Measurements from ENCODE around the gene PTCH2.

Gene PTCH2

GRCh38 chr1:44857446-44857845 is 14.4 kb upstream of the PTCH2 start:
- Histone ChIP-seq H2BK5ac (ENCODE audit: low read length) (no peak overlapping the region), H3K4ac (ENCODE audit: low read length) (no peak overlapping the region), H2AFZ (ENCODE audit: low read length) (no peak overlapping the region), H3K4me1 (ENCODE audit: control insufficient read depth in 2 of 2, insufficient read depth in 1 of 2, low read depth in 1 of 2, low read length in 2 of 2) (no peaks in the 10 kb centered on the region), H2AK5ac (ENCODE audit: low read depth, low read length) (no peak overlapping the region), H3K27me3 (ENCODE audit: control insufficient read depth in 3 of 3, insufficient read depth in 3 of 3, low read depth in 1 of 3, low read length in 3 of 3) (no peaks in the 10 kb centered on the region), H2BK120ac (ENCODE audit: low read depth, low read length) (no peak overlapping the region), H3K4me3 (ENCODE audit: low read length in 2 of 2) (no peak overlapping the region), H2BK12ac (ENCODE audit: low read length) (no peak overlapping the region), H3K18ac (ENCODE audit: low read length) (no peak overlapping the region), H4K91ac (ENCODE audit: low read depth, low read length, poor library complexity) (no peak overlapping the region), H4K8ac (ENCODE audit: low read depth, low read length) (no peak overlapping the region), H3K27ac (replicated peaks; ENCODE audit: low read length) (no peak overlapping the region), H3K14ac (ENCODE audit: low read length) (no peak overlapping the region), H3K36me3 (replicated peaks in 1 of 2; ENCODE audit: control insufficient read depth in 2 of 2, insufficient read depth in 2 of 2, low read length in 2 of 2) (peaks cover 0 to 18% of the 10 kb centered on the region in 2 donors), H3K79me1 (ENCODE audit: low read depth, low read length) (no peaks in the 10 kb centered on the region), H2BK15ac (ENCODE audit: low read length) (no peak overlapping the region), H3K9me3 (replicated peaks in 1 of 2; ENCODE audit: control insufficient read depth in 2 of 2, insufficient read depth in 1 of 2, low read depth in 1 of 2, low read length in 2 of 2) (no peaks in the 10 kb centered on the region), H3K9ac (ENCODE audit: low read depth, low read length, poor library complexity) (no peak overlapping the region), H3K4me2 (ENCODE audit: insufficient read depth, low read length, poor library complexity, severe bottlenecking) (no peak overlapping the region), H3K23ac (ENCODE audit: low read depth, low read length, poor library complexity) (no peak overlapping the region)
- no CpG with 5 or more reads among the region's 7 CpGs for WGBS, 2 donors (ENCODE audit: extremely low coverage in 2 of 2, insufficient read length in 2 of 2, insufficient replicate concordance in 1 of 2)
- DNase-seq (ENCODE audit: low spot score) = no peak

GRCh38 chr1:44855742-44856141 is 12.7 kb upstream of the PTCH2 start:
- no peak overlapping the region for H2AK5ac ChIP-seq (ENCODE audit: low read depth, low read length)
- no peak overlapping the region for H2BK120ac ChIP-seq (ENCODE audit: low read depth, low read length)
- H3K4ac ChIP-seq (ENCODE audit: low read length) = no peak overlapping the region
- no peak overlapping the region for H2BK15ac ChIP-seq (ENCODE audit: low read length)
- no peaks in the 10 kb centered on the region for H3K9me3 ChIP-seq (replicated peaks in 1 of 2; ENCODE audit: control insufficient read depth in 2 of 2, insufficient read depth in 1 of 2, low read depth in 1 of 2, low read length in 2 of 2)
- no peak overlapping the region for H4K91ac ChIP-seq (ENCODE audit: low read depth, low read length, poor library complexity)
- H3K4me3 ChIP-seq (ENCODE audit: low read length in 2 of 2) = no peak overlapping the region
- no peak overlapping the region for H2BK5ac ChIP-seq (ENCODE audit: low read length)
- H3K18ac ChIP-seq (ENCODE audit: low read length) = no peak overlapping the region
- H4K8ac ChIP-seq (ENCODE audit: low read depth, low read length) = no peak overlapping the region
- H3K79me1 ChIP-seq (ENCODE audit: low read depth, low read length) = no peaks in the 10 kb centered on the region
- no CpG with 5 or more reads among the region's 7 CpGs for WGBS, 2 donors (ENCODE audit: extremely low coverage in 2 of 2, insufficient read length in 2 of 2, insufficient replicate concordance in 1 of 2)
- no peak for DNase-seq (ENCODE audit: low spot score)
- H2BK12ac ChIP-seq (ENCODE audit: low read length) = no peak overlapping the region
- H3K23ac ChIP-seq (ENCODE audit: low read depth, low read length, poor library complexity) = no peak overlapping the region
- no peak overlapping the region for H3K14ac ChIP-seq (ENCODE audit: low read length)
- no peak overlapping the region for H2AFZ ChIP-seq (ENCODE audit: low read length)
- H3K9ac ChIP-seq (ENCODE audit: low read depth, low read length, poor library complexity) = no peak overlapping the region
- H3K4me1 ChIP-seq (ENCODE audit: control insufficient read depth in 2 of 2, insufficient read depth in 1 of 2, low read depth in 1 of 2, low read length in 2 of 2) = no peaks in the 10 kb centered on the region
- H3K4me2 ChIP-seq (ENCODE audit: insufficient read depth, low read length, poor library complexity, severe bottlenecking) = no peak overlapping the region
- H3K27ac ChIP-seq (replicated peaks; ENCODE audit: low read length) = no peak overlapping the region
- H3K27me3 ChIP-seq (ENCODE audit: control insufficient read depth in 3 of 3, insufficient read depth in 3 of 3, low read depth in 1 of 3, low read length in 3 of 3) = no peaks in the 10 kb centered on the region
- peaks cover 0 to 14% of the 10 kb centered on the region in 2 donors for H3K36me3 ChIP-seq (replicated peaks in 1 of 2; ENCODE audit: control insufficient read depth in 2 of 2, insufficient read depth in 2 of 2, low read length in 2 of 2)

- WGBS, 2 donors (ENCODE audit: extremely low coverage in 2 of 2, insufficient read length in 2 of 2, insufficient replicate concordance in 1 of 2) = no CpG with 5 or more reads among the region's 1 CpG
These were observed 11.9 kb upstream of the PTCH2 start for GRCh38 chr1:44854970-44855369.

GRCh38 chr1:44853201-44853600 is 10.1 kb upstream of the PTCH2 start:
- H3K23ac ChIP-seq (ENCODE audit: low read depth, low read length, poor library complexity) = no peak overlapping the region
- no peak overlapping the region for H2AFZ ChIP-seq (ENCODE audit: low read length)
- H2BK15ac ChIP-seq (ENCODE audit: low read length) = no peak overlapping the region
- peaks cover 0 to 14% of the 10 kb centered on the region in 2 donors for H3K36me3 ChIP-seq (replicated peaks in 1 of 2; ENCODE audit: control insufficient read depth in 2 of 2, insufficient read depth in 2 of 2, low read length in 2 of 2)
- no peak overlapping the region for H3K4me3 ChIP-seq (ENCODE audit: low read length in 2 of 2)
- no peak overlapping the region for H3K14ac ChIP-seq (ENCODE audit: low read length)
- DNase-seq (ENCODE audit: low spot score) = no peak
- no peak overlapping the region for H4K8ac ChIP-seq (ENCODE audit: low read depth, low read length)
- H3K4ac ChIP-seq (ENCODE audit: low read length) = no peak overlapping the region
- no CpG with 5 or more reads among the region's 6 CpGs for WGBS, 2 donors (ENCODE audit: extremely low coverage in 2 of 2, insufficient read length in 2 of 2, insufficient replicate concordance in 1 of 2)
- H4K91ac ChIP-seq (ENCODE audit: low read depth, low read length, poor library complexity) = no peak overlapping the region
- no peak overlapping the region for H2AK5ac ChIP-seq (ENCODE audit: low read depth, low read length)
- no peaks in the 10 kb centered on the region for H3K79me1 ChIP-seq (ENCODE audit: low read depth, low read length)
- H3K27ac ChIP-seq (replicated peaks; ENCODE audit: low read length) = no peak overlapping the region
- H3K9me3 ChIP-seq (replicated peaks in 1 of 2; ENCODE audit: control insufficient read depth in 2 of 2, insufficient read depth in 1 of 2, low read depth in 1 of 2, low read length in 2 of 2) = no peaks in the 10 kb centered on the region
- no peak overlapping the region for H2BK12ac ChIP-seq (ENCODE audit: low read length)
- H2BK120ac ChIP-seq (ENCODE audit: low read depth, low read length) = no peak overlapping the region
- H3K18ac ChIP-seq (ENCODE audit: low read length) = no peak overlapping the region
- no peak overlapping the region for H2BK5ac ChIP-seq (ENCODE audit: low read length)
- H3K27me3 ChIP-seq (ENCODE audit: control insufficient read depth in 3 of 3, insufficient read depth in 3 of 3, low read depth in 1 of 3, low read length in 3 of 3) = no peaks in the 10 kb centered on the region
- H3K4me2 ChIP-seq (ENCODE audit: insufficient read depth, low read length, poor library complexity, severe bottlenecking) = no peak overlapping the region
- H3K4me1 ChIP-seq (ENCODE audit: control insufficient read depth in 2 of 2, insufficient read depth in 1 of 2, low read depth in 1 of 2, low read length in 2 of 2) = peaks cover 0 to 7% of the 10 kb centered on the region in 2 donors
- H3K9ac ChIP-seq (ENCODE audit: low read depth, low read length, poor library complexity) = no peak overlapping the region

More at GRCh38 chr1:44854970-44855369, 11.9 kb upstream of the PTCH2 start:
- Histone ChIP-seq H3K27me3 (ENCODE audit: control insufficient read depth in 3 of 3, insufficient read depth in 3 of 3, low read depth in 1 of 3, low read length in 3 of 3) (no peaks in the 10 kb centered on the region), H2AK5ac (ENCODE audit: low read depth, low read length) (no peak overlapping the region), H3K4me3 (ENCODE audit: low read length in 2 of 2) (no peak overlapping the region), H2BK120ac (ENCODE audit: low read depth, low read length) (no peak overlapping the region), H2BK12ac (ENCODE audit: low read length) (no peak overlapping the region), H3K4me1 (ENCODE audit: control insufficient read depth in 2 of 2, insufficient read depth in 1 of 2, low read depth in 1 of 2, low read length in 2 of 2) (no peaks in the 10 kb centered on the region), H3K14ac (ENCODE audit: low read length) (no peak overlapping the region), H2BK15ac (ENCODE audit: low read length) (no peak overlapping the region), H3K9ac (ENCODE audit: low read depth, low read length, poor library complexity) (no peak overlapping the region), H3K4ac (ENCODE audit: low read length) (no peak overlapping the region), H3K36me3 (replicated peaks in 1 of 2; ENCODE audit: control insufficient read depth in 2 of 2, insufficient read depth in 2 of 2, low read length in 2 of 2) (peaks cover 0 to 14% of the 10 kb centered on the region in 2 donors), H3K9me3 (replicated peaks in 1 of 2; ENCODE audit: control insufficient read depth in 2 of 2, insufficient read depth in 1 of 2, low read depth in 1 of 2, low read length in 2 of 2) (no peaks in the 10 kb centered on the region), H3K27ac (replicated peaks; ENCODE audit: low read length) (no peak overlapping the region), H4K8ac (ENCODE audit: low read depth, low read length) (no peak overlapping the region), H2AFZ (ENCODE audit: low read length) (no peak overlapping the region), H3K4me2 (ENCODE audit: insufficient read depth, low read length, poor library complexity, severe bottlenecking) (no peak overlapping the region), H2BK5ac (ENCODE audit: low read length) (no peak overlapping the region), H3K79me1 (ENCODE audit: low read depth, low read length) (no peaks in the 10 kb centered on the region), H3K18ac (ENCODE audit: low read length) (no peak overlapping the region), H3K23ac (ENCODE audit: low read depth, low read length, poor library complexity) (no peak overlapping the region), H4K91ac (ENCODE audit: low read depth, low read length, poor library complexity) (no peak overlapping the region)
- no peak for DNase-seq (ENCODE audit: low spot score)
